HG03354 (cell line): ENCODE data around the gene CYB561D2.

Source experiments
- ATAC-seq: cut with Tn5 transposase; IDR thresholded peaks from one replicate; pipeline ENCODE4 v1.9.1; 2021; ENCODE audit warnings: mild to moderate bottlenecking; ENCODE audit not compliant: unreplicated experiment, poor library complexity, severe bottlenecking

Gene CYB561D2

DNA sequence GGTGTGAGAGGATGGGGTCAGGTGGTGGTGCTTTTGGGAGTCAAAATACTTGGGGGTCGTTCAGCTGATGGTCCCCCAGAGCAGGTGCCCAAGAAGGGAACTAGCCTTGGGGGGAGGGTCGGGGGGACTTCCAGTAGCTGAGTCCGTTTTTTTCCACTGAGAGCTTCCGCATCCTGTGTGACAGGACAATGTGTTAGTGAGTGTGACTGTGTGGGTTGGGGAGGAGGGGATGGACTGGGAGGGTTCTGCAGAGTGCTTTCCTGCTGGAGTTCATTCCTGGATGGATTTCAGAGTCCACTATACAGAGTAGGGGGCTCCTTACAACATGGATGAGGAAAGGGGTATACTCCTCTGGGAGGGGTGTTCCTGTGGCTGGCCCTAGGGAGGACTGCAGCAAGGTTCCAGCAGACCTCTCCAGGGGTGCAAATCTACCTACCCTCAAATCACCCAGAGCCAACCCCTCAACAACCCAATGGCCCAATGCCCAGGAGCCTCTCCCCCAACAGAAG is 27.5 kb upstream of the CYB561D2 start:
- ATAC-seq: no peak

DNA sequence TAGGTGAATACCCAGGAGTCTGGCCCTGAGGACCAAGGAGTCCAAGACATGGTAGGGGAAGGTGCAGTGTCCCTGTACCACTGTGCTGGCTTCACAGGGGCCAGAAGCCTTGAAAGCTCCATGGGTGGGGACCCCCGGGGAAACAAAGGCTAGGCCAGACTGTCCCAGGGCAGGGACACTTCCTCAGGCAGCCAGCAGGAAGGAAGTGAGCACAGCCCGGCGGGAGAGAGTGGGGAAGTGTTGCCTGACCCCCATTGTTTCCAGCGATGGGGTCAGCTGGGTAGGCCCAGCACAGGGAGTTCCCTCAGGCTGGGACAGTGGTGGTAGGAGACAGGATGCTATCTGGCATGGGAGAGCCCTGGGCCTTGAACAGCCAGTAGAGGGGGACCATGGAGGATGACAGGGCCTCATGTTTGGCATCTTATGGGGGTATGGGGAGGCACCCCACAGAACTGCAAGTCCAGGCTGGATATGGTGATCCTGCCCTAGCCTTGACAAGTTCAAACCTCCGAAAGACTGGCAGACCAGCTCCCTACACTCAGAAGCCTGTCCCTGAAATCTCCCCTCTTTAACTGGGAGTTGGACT is 27.0 kb upstream of the CYB561D2 start:
- ATAC-seq: no peak

- no peak for ATAC-seq
Measured at GRCh38 chr3:50324351-50325112, 26.1 kb upstream of the CYB561D2 start.

- ATAC-seq: no peak
Measured at GRCh38 chr3:50325113-50325480, 25.6 kb upstream of the CYB561D2 start.

DNA sequence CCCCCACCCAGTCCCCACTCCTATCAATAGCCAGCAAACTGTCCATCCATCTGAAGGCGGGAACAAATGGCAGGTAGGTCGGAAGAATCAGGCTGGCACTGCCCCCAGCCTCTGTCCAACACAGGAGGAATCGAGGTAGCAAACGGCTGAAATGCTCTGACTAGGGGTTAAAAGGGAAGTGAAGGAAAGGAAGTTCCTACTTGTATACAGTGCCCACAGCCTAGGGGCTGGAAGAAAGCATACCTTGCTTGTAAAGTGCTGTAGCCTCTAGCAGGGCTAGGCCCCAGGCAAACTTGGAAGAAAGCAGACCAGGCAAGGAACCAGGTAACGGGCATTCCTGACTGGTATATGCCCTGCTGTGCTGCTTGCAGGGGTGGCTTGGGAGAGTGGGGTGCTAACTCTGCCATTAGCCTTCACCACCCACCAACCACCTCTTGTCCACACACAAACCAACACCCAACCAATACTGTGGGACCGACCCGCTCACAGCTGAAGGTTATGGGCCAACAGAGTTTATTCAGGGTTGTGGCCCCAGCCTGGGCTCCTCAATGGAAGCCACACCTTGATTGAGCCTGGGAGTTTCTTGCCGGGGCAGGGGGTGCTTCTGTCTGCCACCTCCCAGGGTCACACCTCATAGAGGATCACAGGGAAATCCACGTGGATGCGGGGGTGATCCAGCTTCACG is 25.0 kb upstream of the CYB561D2 start:
- ATAC-seq: no peak

GRCh38 chr3:50326182-50326541 is 24.5 kb upstream of the CYB561D2 start:
- no peak for ATAC-seq

DNA sequence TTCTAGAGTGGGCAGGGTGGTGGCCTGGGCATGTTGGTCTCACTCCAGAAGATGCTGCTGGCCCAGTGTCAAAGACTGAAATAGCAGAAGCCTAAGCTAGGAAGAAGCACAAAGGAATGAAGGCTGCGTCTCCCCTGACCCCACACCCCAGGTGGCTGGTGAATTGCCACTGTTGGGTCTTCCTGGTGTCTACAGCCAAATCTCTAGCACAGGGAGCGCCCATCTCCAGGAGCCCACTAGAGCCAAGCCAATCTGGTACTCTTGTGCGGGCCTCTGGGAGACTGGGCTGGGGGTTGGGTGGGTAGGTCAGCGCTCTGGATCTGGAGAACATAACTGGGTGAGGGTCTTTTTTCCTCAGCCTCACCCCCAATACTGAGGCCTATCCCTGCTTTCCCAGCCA is 23.5 kb upstream of the CYB561D2 start:
- no peak for ATAC-seq

- ATAC-seq: peak; percentile 90
Measured at GRCh38 chr3:50327943-50328691, 22.5 kb upstream of the CYB561D2 start, which contains the start of gene TUSC2. TSS of gene TUSC2 (minus strand) at chr3:50328223. CDS start at chr3:50328099, 124 bp downstream.

GRCh38 chr3:50330330-50330729 is 20.3 kb upstream of the CYB561D2 start:
- ATAC-seq: no peak

GRCh38 chr3:50331364-50331907 is 19.2 kb upstream of the CYB561D2 start:
- no peak for ATAC-seq

DNA sequence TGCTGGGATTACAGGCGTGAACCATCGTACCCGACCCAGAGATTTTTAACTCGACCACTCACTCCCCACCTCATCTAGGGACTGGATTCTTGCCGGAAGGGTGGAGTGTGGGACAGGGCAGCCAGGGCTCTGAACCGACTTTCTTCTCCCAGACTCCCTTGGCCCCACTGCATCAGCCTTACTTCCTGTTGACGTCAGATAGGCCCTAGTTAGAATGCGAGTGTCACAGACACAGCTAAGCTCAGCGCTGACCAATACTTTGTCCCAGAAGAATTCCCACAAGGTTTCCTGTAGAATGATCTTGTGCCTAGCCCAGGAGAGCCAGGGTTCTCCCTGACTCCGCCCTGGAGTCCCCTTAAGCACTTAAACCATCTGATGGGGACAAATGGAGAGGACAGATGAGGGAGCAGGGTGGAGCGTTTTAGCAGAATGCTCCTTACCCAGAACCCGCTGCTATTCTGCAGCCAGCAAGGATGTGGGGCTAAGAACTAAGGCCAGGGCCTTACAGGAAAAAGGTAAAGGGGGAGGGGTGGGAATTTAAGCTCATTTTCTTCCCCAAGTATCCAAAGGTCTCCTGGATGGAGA is 16.8 kb upstream of the CYB561D2 start:
- ATAC-seq: no peak

DNA sequence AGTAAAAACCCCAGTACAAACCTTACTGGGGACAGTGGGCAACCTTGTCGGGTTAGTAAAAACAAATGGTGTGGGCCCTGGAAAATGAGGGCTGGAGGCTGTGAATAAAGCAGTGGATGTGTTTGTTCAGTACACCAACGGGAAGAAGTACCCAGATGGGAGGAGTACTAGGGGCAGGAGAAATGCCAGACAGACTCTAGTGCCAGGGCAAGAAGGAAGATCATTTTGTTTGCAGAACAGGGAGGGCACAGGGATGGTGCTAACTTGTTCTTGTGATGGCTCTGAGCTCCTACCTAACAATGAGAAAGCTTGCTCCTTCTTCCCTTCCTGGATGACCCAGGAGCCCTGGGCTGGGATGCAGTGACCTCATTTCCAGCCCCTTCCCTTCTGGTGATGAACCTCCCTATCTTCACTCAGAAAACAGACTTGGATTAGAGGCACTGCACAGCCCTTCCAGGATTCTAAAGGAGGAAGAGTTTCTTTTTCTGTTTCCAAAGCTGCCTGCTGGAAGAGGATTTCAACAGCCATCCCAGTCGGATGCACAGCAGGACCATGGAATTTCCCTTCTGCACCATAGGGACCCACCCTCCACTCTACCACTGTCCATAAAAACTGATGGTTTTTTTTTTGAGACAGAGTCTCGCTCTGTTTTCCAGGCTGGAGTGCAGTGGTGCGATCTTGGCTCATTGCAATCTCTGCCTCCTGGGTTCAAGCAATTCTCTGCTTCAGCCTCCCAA is 16.2 kb upstream of the CYB561D2 start:
- no peak for ATAC-seq

DNA sequence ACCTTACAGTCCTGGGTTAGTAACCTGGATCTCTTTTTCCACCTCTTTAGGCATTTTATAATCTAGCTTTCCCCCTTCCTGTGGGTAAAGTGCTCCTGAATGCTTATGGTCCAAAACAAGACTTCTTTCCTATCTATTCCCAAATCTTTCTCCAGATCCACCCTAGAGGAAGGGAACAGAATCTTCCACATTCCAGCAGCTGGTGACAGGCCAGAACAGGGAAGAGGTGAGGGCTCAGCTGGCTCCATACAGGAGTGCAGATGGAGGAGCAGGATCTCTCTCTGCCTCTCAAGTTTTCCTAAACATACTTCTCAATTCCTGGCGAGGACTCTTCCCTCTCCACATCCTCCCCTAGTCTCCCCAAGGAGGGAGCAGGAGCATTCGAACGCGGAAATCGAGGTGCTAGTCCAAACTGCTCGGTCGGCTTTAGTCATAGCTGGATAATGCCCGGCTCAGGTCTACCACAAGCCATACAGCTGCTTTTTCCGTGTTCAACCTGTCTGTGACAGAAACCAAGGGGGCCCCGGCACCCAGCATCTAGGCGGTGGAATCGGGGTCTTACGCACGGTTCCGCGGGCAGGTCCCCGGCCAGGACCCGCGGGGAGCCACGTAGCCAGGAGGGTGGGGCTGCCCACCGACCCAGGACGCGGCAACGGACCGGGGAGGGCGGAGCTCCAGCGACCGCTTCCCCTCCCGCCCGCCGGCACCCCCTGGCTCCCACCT is 14.0 kb upstream of the CYB561D2 start:
- ATAC-seq: peak; percentile 40

DNA sequence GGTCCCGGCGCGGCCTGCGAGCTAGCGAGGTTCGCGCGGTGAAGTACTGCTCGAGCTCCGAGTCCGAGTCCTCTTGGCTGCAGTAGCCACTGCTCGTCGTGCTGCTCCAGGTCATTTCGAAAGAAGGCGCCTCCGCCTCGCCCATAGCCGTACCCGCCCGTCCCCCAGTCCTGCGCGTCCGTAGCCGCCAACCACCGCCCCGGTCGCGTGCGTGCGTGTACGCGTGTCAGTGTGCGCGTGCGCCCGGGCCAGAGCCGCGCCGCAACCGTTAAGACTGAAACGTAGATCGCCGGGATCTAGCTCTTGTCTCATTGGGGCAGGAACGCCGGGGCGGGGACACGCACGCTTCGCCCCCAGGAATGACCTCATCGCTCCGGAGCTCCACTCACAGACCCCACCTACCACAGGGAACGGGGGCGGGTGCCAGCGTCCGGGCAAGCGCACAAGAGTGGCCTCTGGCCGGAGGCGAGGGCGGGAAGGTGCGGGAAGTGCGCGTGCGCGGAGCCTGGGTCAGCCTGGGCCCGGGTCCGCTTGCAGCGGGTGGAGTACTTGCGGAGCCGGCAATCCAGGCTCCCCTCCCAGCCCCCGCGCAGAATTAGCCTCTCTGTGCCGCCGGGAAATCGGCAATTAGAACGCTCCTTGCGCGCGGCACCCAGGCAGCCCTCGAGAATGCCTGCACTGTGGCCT is 13.3 kb upstream of the CYB561D2 start:
- ATAC-seq: peak; percentile 80

- ATAC-seq: no peak
Measured at GRCh38 chr3:50338965-50339364, 11.7 kb upstream of the CYB561D2 start.

- no peak for ATAC-seq
Measured at GRCh38 chr3:50339485-50340146, 11.0 kb upstream of the CYB561D2 start.

GRCh38 chr3:50340147-50340447 is 10.6 kb upstream of the CYB561D2 start:
- no peak for ATAC-seq
